Kidney tubule cell (primary cell): ENCODE measurements around the gene TBC1D9.
"Not testable (repeated sequence)": the region's sequence is repeated elsewhere in the genome, so short reads cannot be mapped to it uniquely, and the experiment has no call there.

Experiments used
- DNase-seq: peaks from one replicate; pipeline ENCODE4 v3.0.0-alpha.2; 2018; ENCODE audit warnings: low spot score

TBC1D9 gene

GRCh38 chr4:140753329-140753728, 2.9 kb downstream of the TBC1D9 start:
- no peak for DNase-seq

GRCh38 chr4:140752291-140753068, 3.7 kb downstream of the TBC1D9 start:
- no peak for DNase-seq

- DNase-seq: no peak
Observed at GRCh38 chr4:140750470-140750869, 5.7 kb downstream of the TBC1D9 start.

- DNase-seq: no peak
Observed at GRCh38 chr4:140748171-140748570, 8.0 kb downstream of the TBC1D9 start.

- not testable (repeated sequence) for DNase-seq
Observed at GRCh38 chr4:140746546-140746945, 9.6 kb downstream of the TBC1D9 start.

- no peak for DNase-seq
Observed at GRCh38 chr4:140744421-140744820, 11.8 kb downstream of the TBC1D9 start.

- peak; percentile 74 for DNase-seq
Observed at GRCh38 chr4:140743194-140743931, 12.8 kb downstream of the TBC1D9 start.

- DNase-seq: no peak
Observed at GRCh38 chr4:140742838-140743193, 13.4 kb downstream of the TBC1D9 start.

- no peak for DNase-seq
Observed at GRCh38 chr4:140740906-140741670, 15.1 kb downstream of the TBC1D9 start.

GRCh38 chr4:140740422-140740821, 15.8 kb downstream of the TBC1D9 start:
- no peak for DNase-seq

GRCh38 chr4:140739971-140740370, 16.2 kb downstream of the TBC1D9 start:
- peak; percentile 36 for DNase-seq

- no peak for DNase-seq
Observed at GRCh38 chr4:140738139-140738538, 18.0 kb downstream of the TBC1D9 start.

GRCh38 chr4:140736669-140737343, 19.4 kb downstream of the TBC1D9 start:
- no peak for DNase-seq

GRCh38 chr4:140735779-140736391, 20.3 kb downstream of the TBC1D9 start:
- DNase-seq: no peak

- DNase-seq: no peak
Observed at GRCh38 chr4:140735317-140735716, 20.9 kb downstream of the TBC1D9 start.

GRCh38 chr4:140732780-140733179, 23.4 kb downstream of the TBC1D9 start:
- DNase-seq: no peak

GRCh38 chr4:140729344-140730049, 26.7 kb downstream of the TBC1D9 start:
- no peak for DNase-seq

GRCh38 chr4:140726776-140727500, 29.2 kb downstream of the TBC1D9 start:
- peak; percentile 48 for DNase-seq

- no peak for DNase-seq
Observed at GRCh38 chr4:140725556-140725955, 30.6 kb downstream of the TBC1D9 start.

- DNase-seq: no peak
Observed at GRCh38 chr4:140724760-140725159, 31.4 kb downstream of the TBC1D9 start.
